Transverse colon (tissue), 4 donors: Measurements from ENCODE around the gene VAC14. TPM values are rescaled to one million over a fixed set of nuclear protein-coding genes. Genes with fewer than 3 reads are reported as not detected.

Experiments used
- DNase-seq: peaks from one replicate; pipeline ENCODE4 v3.0.0-alpha.2; 2019
- H3K27ac ChIP-seq, 4 donors: fragments of 200-600 bp; sonication (generic); 2 replicates each; pipeline ENCODE4 v1.5.1; 2016 to 2018; ENCODE audit warnings: inconsistent platforms in 4 of 4
- H3K27me3 ChIP-seq: fragments of 200-600 bp; sonication (generic); 2 replicates; pipeline ENCODE4 v1.5.1; 2017; ENCODE audit warnings: inconsistent platforms
- H3K36me3 ChIP-seq, 4 donors: fragments of 200-600 bp; sonication (generic); 2 replicates each; pipeline ENCODE4 v1.5.1; 2017 to 2019; ENCODE audit warnings: inconsistent platforms in 4 of 4
- H3K4me1 ChIP-seq, 4 donors: fragments of 200-600 bp; sonication (generic); 2 replicates each; pipeline ENCODE4 v1.5.1; 2017 to 2020; ENCODE audit warnings: inconsistent platforms in 4 of 4
- H3K4me3 ChIP-seq, 4 donors: fragments of 200-600 bp; sonication (generic); 1 replicate in 1 of 4; 2 replicates in 3 of 4; pipeline versions ENCODE4 v1.5.1 to v1.6.1; 2017 to 2019; ENCODE audit warnings: inconsistent platforms in 4 of 4
- H3K9me3 ChIP-seq, 2 donors: fragments of 200-600 bp; sonication (generic); 2 replicates each; pipeline ENCODE4 v1.5.1; 2017 to 2019; ENCODE audit warnings: inconsistent platforms in 2 of 2
- CTCF ChIP-seq, 5 experiments: fragments of 200-600 bp in 3 of 5; fragments of 450-650 bp in 2 of 5; sonication (generic) in 3 of 5; IDR thresholded peaks; 1 replicate in 2 of 5; 2 replicates in 3 of 5; pipeline ENCODE4 v1.5.1; 2016 to 2017; ENCODE audit warnings: antibody characterized with exemption in 5 of 5, inconsistent platforms in 3 of 5, mild to moderate bottlenecking in 2 of 5, moderate library complexity in 1 of 5
- EP300 ChIP-seq: sonication (generic); formaldehyde crosslinking; IDR thresholded peaks from one replicate; pipeline ENCODE4 v1.6.1; 2017; ENCODE audit warnings: antibody characterized with exemption, low read depth
- POLR2A ChIP-seq: fragments of 450-650 bp; IDR thresholded peaks from one replicate; pipeline ENCODE4 v1.6.1; 2016; ENCODE audit warnings: antibody characterized with exemption, mild to moderate bottlenecking, moderate library complexity
- POLR2AphosphoS5 ChIP-seq, 3 donors: sonication (generic); formaldehyde crosslinking; IDR thresholded peaks; one replicate each; pipeline ENCODE4 v1.6.1; 2016; ENCODE audit warnings: antibody characterized with exemption in 3 of 3
- WGBS, 2 donors: methylation state at CpG; one replicate each; pipeline ENCODE4 v1.1.5; 2018; ENCODE audit warnings: low coverage in 1 of 2; 5-methylcytosine and 5-hydroxymethylcytosine counted together
- in situ Hi-C, 4 donors: fragments of 200-750 bp; cut with MboI; loops; one replicate each; pipeline versions ENCODE4 v1.15.0 to v1.15.1; 2017; ENCODE audit warnings: low sequenced_read_pairs in 3 of 4, low pct_ligation_motif_present in 1 of 4, low pct_unique_long_range_greater_than_20kb in 1 of 4
- intact Hi-C: fragments of 100-400 bp; cut with DNase I; formaldehyde crosslinking; loops from one replicate; pipeline ENCODE4 v1.15.1; 2023; ENCODE audit warnings: low total_unique reads
- total RNA-seq, 4 donors: library from RNA; depleted of rRNA; stranded (reverse); fragments of >200 nt; gene quantifications; one replicate each; pipeline ENCODE4 v1.1.0, GENCODE V29; 2016

The VAC14 gene
- total RNA-seq, 4 donors from 2014 or later = 37.2 to 270 (median 64.3) TPM

- peaks cover 0 to 5% (median 0%) of the 10 kb centered on the region in 4 donors for H3K36me3 ChIP-seq
- H3K4me3 ChIP-seq = no peak overlapping the region
- no peaks in the 10 kb centered on the region for H3K27me3 ChIP-seq
- H3K27ac ChIP-seq = no peak overlapping the region
- in situ Hi-C loops = loop anchor here in 3 of 4 donors (10.0 to 25.0 kb wide), 3 partner anchors 81 to 229 kb away; partner anchors contain the start of gene MTSS2 (in 1 of the 3)
- intact Hi-C loops = no loop called here
- WGBS, 2 donors = 88 to 95% methylated on average over 4 to 8 of the region's 8 CpGs
- H3K4me1 ChIP-seq = peaks cover 0 to 3% (median under 1%) of the 10 kb centered on the region in 4 donors
- no peaks in the 10 kb centered on the region for H3K9me3 ChIP-seq
- TF ChIP-seq EP300 (no peak), POLR2AphosphoS5 (IDR thresholded peaks at IDR 0.05) (no peak), CTCF (IDR thresholded peaks at IDR 0.05) (no peak), POLR2A (no peak)
- DNase-seq = no peak
These were observed 34.8 kb downstream of the VAC14 start for GRCh38 chr16:70766176-70766575.

- no peak overlapping the region for H3K27ac ChIP-seq
- H3K9me3 ChIP-seq = no peaks in the 10 kb centered on the region
- intact Hi-C loops = no loop called here
- H3K27me3 ChIP-seq = no peaks in the 10 kb centered on the region
- H3K4me3 ChIP-seq = no peak overlapping the region
- peaks cover 0 to 7% (median 2%) of the 10 kb centered on the region in 4 donors for H3K4me1 ChIP-seq
- DNase-seq = no peak
- WGBS, 2 donors = 90% methylated on average over 8 of the region's 8 CpGs; no CpG with 5 or more reads in 1 of the 2 donors
- H3K36me3 ChIP-seq = peaks cover 0 to 5% (median 0%) of the 10 kb centered on the region in 4 donors
- TF ChIP-seq EP300 = no peak
- TF ChIP-seq POLR2A = no peak
- no peak for TF ChIP-seq POLR2AphosphoS5 (IDR thresholded peaks at IDR 0.05)
- no peak for TF ChIP-seq CTCF (IDR thresholded peaks at IDR 0.05)
- in situ Hi-C loops = loop anchor here in 3 of 4 donors (10.0 to 25.0 kb wide), 3 partner anchors 81 to 228 kb away; partner anchors contain the start of gene MTSS2 (in 1 of the 3)
These were observed 35.5 kb downstream of the VAC14 start for GRCh38 chr16:70765491-70765890.

GRCh38 chr16:70764632-70765031 is 36.3 kb downstream of the VAC14 start:
- Histone ChIP-seq H3K27ac (no peak overlapping the region), H3K36me3 (peaks cover 0 to 5% (median 0%) of the 10 kb centered on the region in 4 donors), H3K9me3 (no peaks in the 10 kb centered on the region), H3K4me3 (no peak overlapping the region), H3K4me1 (peaks cover 0 to 13% (median 6%) of the 10 kb centered on the region in 4 donors), H3K27me3 (no peaks in the 10 kb centered on the region)
- in situ Hi-C loops = loop anchor here in 3 of 4 donors (10.0 to 25.0 kb wide), 3 partner anchors 80 to 227 kb away; partner anchors contain the start of gene MTSS2 (in 1 of the 3)
- no peak for TF ChIP-seq POLR2A
- intact Hi-C loops = no loop called here
- DNase-seq = no peak
- WGBS, 2 donors = 90 to 100% methylated on average over 3 to 10 of the region's 10 CpGs

- peaks cover 0 to 8% (median 2%) of the 10 kb centered on the region in 4 donors for H3K36me3 ChIP-seq
- H3K4me3 ChIP-seq = no peak overlapping the region
- TF ChIP-seq POLR2AphosphoS5 (IDR thresholded peaks at IDR 0.05) (no peak), EP300 (no peak), POLR2A (no peak), CTCF (IDR thresholded peaks at IDR 0.05) (no peak)
- peaks cover 0 to 13% (median 6%) of the 10 kb centered on the region in 4 donors for H3K4me1 ChIP-seq
- in situ Hi-C loops = loop anchor here in 3 of 4 donors (10.0 to 25.0 kb wide), 3 partner anchors 75 to 223 kb away; partner anchors contain the start of gene MTSS2 (in 1 of the 3)
- no peaks in the 10 kb centered on the region for H3K27me3 ChIP-seq
- no peaks in the 10 kb centered on the region for H3K9me3 ChIP-seq
- no peak for DNase-seq
- peak overlapping the region; percentile 50 to 64 (median 59) for H3K27ac ChIP-seq
- intact Hi-C loops = no loop called here
- 58% methylated on average over 3 of the region's 3 CpGs; no CpG with 5 or more reads in 1 of the 2 donors for WGBS, 2 donors
These were observed 40.7 kb downstream of the VAC14 start for GRCh38 chr16:70760221-70760620.
